ENCODE results near the gene TMEM245. TPM values are rescaled to one million over a fixed set of nuclear protein-coding genes. Genes with fewer than 3 reads are reported as not detected.

Gene TMEM245
- total RNA-seq, 1 experiment from 2014 or later = 59.8 TPM

DNA sequence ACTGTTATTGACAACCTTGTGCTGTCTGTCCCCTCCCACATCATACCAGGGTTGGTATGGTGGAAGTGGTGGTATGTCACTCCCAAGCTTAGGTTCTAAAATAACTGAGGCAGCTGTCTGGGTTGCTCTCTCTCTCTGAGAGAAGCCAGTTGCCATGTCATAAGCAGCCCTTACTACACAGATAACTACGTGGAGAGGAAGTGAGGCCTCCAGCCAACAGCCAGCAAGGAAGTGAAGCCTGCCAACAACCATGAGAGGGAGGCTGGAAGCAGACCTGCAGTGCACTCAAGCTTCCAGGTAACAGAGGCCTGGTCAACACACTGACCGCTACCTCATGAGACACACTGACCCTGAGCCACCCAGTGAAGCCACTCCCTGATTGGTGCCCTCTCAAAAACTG is 125.1 kb downstream of the TMEM245 start:
- no peak for TF ChIP-seq EZH2 (IDR thresholded peaks at IDR 0.05; ENCODE audit: borderline replicate concordance, low read depth, low read length, poor library complexity, severe bottlenecking)
- TF ChIP-seq, protein P1, sequence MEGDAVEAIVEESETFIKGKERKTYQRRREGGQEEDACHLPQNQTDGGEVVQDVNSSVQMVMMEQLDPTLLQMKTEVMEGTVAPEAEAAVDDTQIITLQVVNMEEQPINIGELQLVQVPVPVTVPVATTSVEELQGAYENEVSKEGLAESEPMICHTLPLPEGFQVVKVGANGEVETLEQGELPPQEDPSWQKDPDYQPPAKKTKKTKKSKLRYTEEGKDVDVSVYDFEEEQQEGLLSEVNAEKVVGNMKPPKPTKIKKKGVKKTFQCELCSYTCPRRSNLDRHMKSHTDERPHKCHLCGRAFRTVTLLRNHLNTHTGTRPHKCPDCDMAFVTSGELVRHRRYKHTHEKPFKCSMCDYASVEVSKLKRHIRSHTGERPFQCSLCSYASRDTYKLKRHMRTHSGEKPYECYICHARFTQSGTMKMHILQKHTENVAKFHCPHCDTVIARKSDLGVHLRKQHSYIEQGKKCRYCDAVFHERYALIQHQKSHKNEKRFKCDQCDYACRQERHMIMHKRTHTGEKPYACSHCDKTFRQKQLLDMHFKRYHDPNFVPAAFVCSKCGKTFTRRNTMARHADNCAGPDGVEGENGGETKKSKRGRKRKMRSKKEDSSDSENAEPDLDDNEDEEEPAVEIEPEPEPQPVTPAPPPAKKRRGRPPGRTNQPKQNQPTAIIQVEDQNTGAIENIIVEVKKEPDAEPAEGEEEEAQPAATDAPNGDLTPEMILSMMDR (conservative IDR thresholded peaks at IDR 0.05; ENCODE audit: low read depth, low read length) = no peak

DNA sequence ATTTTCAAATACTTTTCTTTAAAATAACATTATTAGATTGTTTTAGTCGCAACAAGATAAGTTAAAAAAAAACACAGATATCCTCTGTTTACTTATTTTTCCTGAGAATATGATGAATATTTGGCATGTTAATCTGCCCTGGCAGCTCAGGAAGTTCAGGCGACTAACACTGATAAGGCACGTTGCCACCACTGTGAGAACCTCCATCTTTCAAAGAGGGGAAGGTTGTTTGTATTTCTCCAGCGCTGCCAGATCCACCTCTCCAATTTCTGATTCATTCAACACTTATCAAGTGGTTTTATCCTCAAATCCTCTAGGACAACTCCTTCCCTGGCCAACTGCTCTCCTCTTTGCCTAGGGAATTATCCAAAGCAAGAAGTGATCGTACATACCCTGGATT is 128.3 kb downstream of the TMEM245 start:
- Histone ChIP-seq H3K27ac (ENCODE audit: low read depth, low read length, poor library complexity, severe bottlenecking) (no peak overlapping the region), H3K4me1 (ENCODE audit: insufficient read depth, low read length, poor library complexity, severe bottlenecking) (no peaks in the 10 kb centered on the region), H3K36me3 (ENCODE audit: insufficient read depth, low read length, poor library complexity, severe bottlenecking) (peaks cover 8% of the 10 kb centered on the region), H3K27me3 (replicated peaks; ENCODE audit: insufficient read depth, low read depth, low read length, poor library complexity) (no peaks in the 10 kb centered on the region), H3K9me3 (ENCODE audit: low read depth, low read length, poor library complexity, severe bottlenecking) (no peaks in the 10 kb centered on the region), H3K4me3 (ENCODE audit: low read depth, low read length, poor library complexity, severe bottlenecking) (no peak overlapping the region)
- BruUV-seq (replicated peaks) = no TSS peak
- ChIA-PET POLR2A (ENCODE audit: low non-redundant PET) (no interaction called here), CTCF (no interaction called here)
- DNase-seq (ENCODE audit: low spot score) = no peak
- intact Hi-C loops (cut with micrococcal nuclease; ENCODE audit: unreplicated experiment) = no loop called here
- TF ChIP-seq EZH2 (IDR thresholded peaks at IDR 0.05; ENCODE audit: borderline replicate concordance, low read depth, low read length, poor library complexity, severe bottlenecking) = no peak
- TF ChIP-seq, protein P1 (conservative IDR thresholded peaks at IDR 0.05; ENCODE audit: low read depth, low read length) = no peak

More for the DNA sequence above, 125.1 kb downstream of the TMEM245 start:
- Histone ChIP-seq H3K36me3 (ENCODE audit: insufficient read depth, low read length, poor library complexity, severe bottlenecking) (peaks cover 6% of the 10 kb centered on the region), H3K27me3 (replicated peaks; ENCODE audit: insufficient read depth, low read depth, low read length, poor library complexity) (no peaks in the 10 kb centered on the region), H3K4me3 (ENCODE audit: low read depth, low read length, poor library complexity, severe bottlenecking) (no peak overlapping the region), H3K4me1 (ENCODE audit: insufficient read depth, low read length, poor library complexity, severe bottlenecking) (no peaks in the 10 kb centered on the region), H3K9me3 (ENCODE audit: low read depth, low read length, poor library complexity, severe bottlenecking) (no peaks in the 10 kb centered on the region), H3K27ac (ENCODE audit: low read depth, low read length, poor library complexity, severe bottlenecking) (no peak overlapping the region)
- intact Hi-C loops (cut with micrococcal nuclease; ENCODE audit: unreplicated experiment) = no loop called here
- POLR2A ChIA-PET (ENCODE audit: low non-redundant PET) = no interaction called here
- CTCF ChIA-PET = no interaction called here
- DNase-seq (ENCODE audit: low spot score) = no peak
- no TSS peak for BruUV-seq (replicated peaks)

DNA sequence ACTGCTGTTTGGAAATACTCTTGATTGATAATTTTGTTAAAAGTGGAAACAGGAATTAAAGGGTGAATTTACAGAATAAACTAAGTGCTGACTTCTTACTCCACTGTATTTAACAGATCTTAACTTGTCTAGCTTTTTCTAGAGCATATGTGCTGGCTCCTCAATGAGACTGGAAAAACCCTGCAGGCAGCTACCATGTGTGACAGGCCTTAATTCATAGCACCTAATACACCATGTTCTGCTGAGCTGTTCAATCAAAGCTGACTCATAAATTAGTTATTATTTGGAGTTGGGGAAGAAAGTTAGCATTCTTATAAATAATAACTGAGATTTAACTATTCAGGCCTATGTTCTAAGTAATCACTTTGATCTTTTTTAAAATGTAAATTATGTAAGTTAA is 135.9 kb downstream of the TMEM245 start:
- no peaks in the 10 kb centered on the region for H3K27me3 ChIP-seq (replicated peaks; ENCODE audit: insufficient read depth, low read depth, low read length, poor library complexity)
- POLR2A ChIA-PET (ENCODE audit: low non-redundant PET) = no interaction called here
- H3K27ac ChIP-seq (ENCODE audit: low read depth, low read length, poor library complexity, severe bottlenecking) = no peak overlapping the region
- H3K9me3 ChIP-seq (ENCODE audit: low read depth, low read length, poor library complexity, severe bottlenecking) = no peaks in the 10 kb centered on the region
- DNase-seq (ENCODE audit: low spot score) = no peak
- no TSS peak for BruUV-seq (replicated peaks)
- intact Hi-C loops (cut with micrococcal nuclease; ENCODE audit: unreplicated experiment) = no loop called here
- H3K4me3 ChIP-seq (ENCODE audit: low read depth, low read length, poor library complexity, severe bottlenecking) = no peak overlapping the region
- peaks cover 6% of the 10 kb centered on the region for H3K36me3 ChIP-seq (ENCODE audit: insufficient read depth, low read length, poor library complexity, severe bottlenecking)
- CTCF ChIA-PET = no interaction called here
- H3K4me1 ChIP-seq (ENCODE audit: insufficient read depth, low read length, poor library complexity, severe bottlenecking) = no peaks in the 10 kb centered on the region
- TF ChIP-seq EZH2 (IDR thresholded peaks at IDR 0.05; ENCODE audit: borderline replicate concordance, low read depth, low read length, poor library complexity, severe bottlenecking) = no peak
- TF ChIP-seq, protein P1 (conservative IDR thresholded peaks at IDR 0.05; ENCODE audit: low read depth, low read length) = no peak
